H1 (cell line): Measurements from ENCODE around the gene PREX1. TPM values are rescaled to one million over a fixed set of nuclear protein-coding genes. Genes with fewer than 3 reads are reported as not detected.

Source experiments
- CTCF ChIA-PET: fragments of 300-600 bp; sonication (Branson Sonifier 250); formaldehyde crosslinking; loops from one replicate; lab custom pipeline; 2021; ENCODE audit not compliant: partially characterized antibody; lab: Charles Lee
- POLR2A ChIA-PET: fragments of 300-600 bp; sonication (Branson Sonifier 250); formaldehyde crosslinking; loops from one replicate; lab custom pipeline; 2021; ENCODE audit warnings: inconsistent platforms; ENCODE audit not compliant: partially characterized antibody; lab: Charles Lee
- DNase-seq, 2 experiments: peaks; one replicate each; pipeline versions ENCODE4 v3.0.0 to v3.0.0-alpha.2; 2010 to 2022; ENCODE audit warnings: low spot score in 2 of 2, low read depth in 1 of 2, mixed read lengths in 1 of 2
- FAIRE-seq: peaks from 2 replicates; lab custom pipeline; 2011; peaks lifted over from hg19 to GRCh38; lab: Jason Lieb, UNC
- H2AFZ ChIP-seq: 2 replicates; pipeline ENCODE4 v1.8.1; 2012; ENCODE audit warnings: low read length, inconsistent platforms
- H2AK5ac ChIP-seq: 2 replicates; pipeline ENCODE4 v1.6.1; 2013; ENCODE audit warnings: low read depth, low read length
- H2BK120ac ChIP-seq: replicated peaks from 2 replicates; pipeline ENCODE3; 2013; ENCODE audit warnings: low read depth, low read length, inconsistent platforms
- H2BK12ac ChIP-seq: 2 replicates; pipeline ENCODE4 v1.6.1; 2013; ENCODE audit warnings: low read depth, low read length
- H2BK15ac ChIP-seq: 2 replicates; pipeline ENCODE4 v1.6.1; 2013; ENCODE audit warnings: low read length
- H2BK20ac ChIP-seq: 2 replicates; pipeline ENCODE4 v1.6.1; 2013; ENCODE audit warnings: low read length
- H2BK5ac ChIP-seq: 2 replicates; pipeline ENCODE4 v1.6.1; 2013; ENCODE audit warnings: low read depth, low read length
- H3K14ac ChIP-seq: 2 replicates; pipeline ENCODE4 v1.6.1; 2013; ENCODE audit warnings: inconsistent platforms; ENCODE audit not compliant: insufficient read length
- H3K18ac ChIP-seq: 2 replicates; pipeline ENCODE4 v1.6.1; 2013; ENCODE audit warnings: low read length; ENCODE audit errors: extremely low read depth
- H3K23ac ChIP-seq: 2 replicates; pipeline ENCODE4 v1.6.1; 2013; ENCODE audit warnings: inconsistent platforms; ENCODE audit not compliant: insufficient read length
- H3K23me2 ChIP-seq: 2 replicates; pipeline ENCODE4 v1.6.1; 2013; ENCODE audit warnings: low read depth, low read length
- H3K27ac ChIP-seq: 2 replicates; pipeline ENCODE4 v1.6.1; 2011; ENCODE audit warnings: low read depth, low read length, inconsistent platforms
- H3K27me3 ChIP-seq, 4 experiments: replicated peaks in 1 of 4; 1 replicate in 1 of 4; 2 replicates in 3 of 4; pipeline versions ENCODE4 v1.6.1 to v1.8.1; 2011 to 2013; ENCODE audit warnings: low read length in 3 of 4, mild to moderate bottlenecking in 3 of 4, inconsistent platforms in 2 of 4, mixed read lengths in 2 of 4, moderate library complexity in 1 of 4; ENCODE audit not compliant: control insufficient read depth in 3 of 4, insufficient read depth in 3 of 4; ENCODE audit errors: extremely low read depth in 1 of 4
- H3K36me3 ChIP-seq, 4 experiments: 2 replicates each; pipeline versions ENCODE4 v1.6.1 to v1.8.1; 2011 to 2013; ENCODE audit warnings: mild to moderate bottlenecking in 4 of 4, low read length in 3 of 4, moderate library complexity in 2 of 4, control low read depth in 1 of 4, inconsistent platforms in 1 of 4; ENCODE audit not compliant: insufficient read depth in 4 of 4, control insufficient read depth in 2 of 4
- H3K4ac ChIP-seq: replicated peaks from 2 replicates; pipeline ENCODE3; 2013; ENCODE audit warnings: low read length, low read depth, mixed read lengths, inconsistent platforms; ENCODE audit not compliant: insufficient read length
- H3K4me1 ChIP-seq, 4 experiments: replicated peaks in 1 of 4; 1 replicate in 1 of 4; 2 replicates in 3 of 4; pipeline versions ENCODE4 v1.6.1 to v1.8.1; 2011 to 2013; ENCODE audit warnings: low read length in 3 of 4, inconsistent platforms in 2 of 4, mixed read lengths in 1 of 4; ENCODE audit not compliant: insufficient read depth in 4 of 4, control insufficient read depth in 3 of 4
- H3K4me2 ChIP-seq, 2 experiments: 2 replicates each; pipeline versions ENCODE4 v1.6.1 to v1.8.1; 2011 to 2013; ENCODE audit warnings: low read depth in 2 of 2, low read length in 2 of 2, control low read depth in 1 of 2, inconsistent platforms in 1 of 2, mild to moderate bottlenecking in 1 of 2; ENCODE audit not compliant: insufficient read depth in 1 of 2
- H3K4me3 ChIP-seq, 4 experiments: fragments of 200-600, 300-600 bp in 1 of 4; sonication (generic), shearing (Covaris generic), sonication (Bioruptor Twin) in 1 of 4; 2 replicates each; pipeline versions ENCODE4 v1.5.1 to v1.8.1; 2011 to 2016; ENCODE audit warnings: low read length in 4 of 4, low read depth in 3 of 4, control low read depth in 2 of 4, inconsistent platforms in 2 of 4, mild to moderate bottlenecking in 2 of 4, mixed read lengths in 1 of 4, moderate library complexity in 1 of 4; ENCODE audit not compliant: insufficient read depth in 2 of 4; ENCODE audit errors: extremely low read depth in 1 of 4
- H3K56ac ChIP-seq: replicated peaks from 2 replicates; pipeline ENCODE3; 2013; ENCODE audit warnings: low read depth, mild to moderate bottlenecking, mixed read lengths, low read length, inconsistent platforms; ENCODE audit not compliant: insufficient read length
- H3K79me1 ChIP-seq: 2 replicates; pipeline ENCODE4 v1.6.1; 2013; ENCODE audit warnings: low read depth, low read length, control low read depth
- H3K79me2 ChIP-seq, 2 experiments: 2 replicates each; pipeline versions ENCODE4 v1.6.1 to v1.8.1; 2012 to 2013; ENCODE audit warnings: low read length in 2 of 2, mild to moderate bottlenecking in 2 of 2, inconsistent platforms in 1 of 2; ENCODE audit not compliant: insufficient read depth in 2 of 2, control insufficient read depth in 1 of 2
- H3K9ac ChIP-seq, 4 experiments: replicated peaks in 1 of 4; 1 replicate in 1 of 4; 2 replicates in 3 of 4; pipeline versions ENCODE4 v1.6.1 to v1.8.1; 2011 to 2013; ENCODE audit warnings: low read depth in 3 of 4, low read length in 3 of 4, control low read depth in 2 of 4, mild to moderate bottlenecking in 2 of 4, moderate library complexity in 2 of 4, inconsistent platforms in 1 of 4; ENCODE audit errors: extremely low read depth in 1 of 4
- H3K9me3 ChIP-seq, 2 experiments: 2 replicates each; pipeline versions ENCODE4 v1.6.1 to v1.8.1; 2012 to 2013; ENCODE audit warnings: mild to moderate bottlenecking in 2 of 2, moderate library complexity in 2 of 2, control low read depth in 1 of 2, inconsistent platforms in 1 of 2, low read depth in 1 of 2, low read length in 1 of 2, mixed read lengths in 1 of 2; ENCODE audit not compliant: insufficient read depth in 2 of 2
- H4K20me1 ChIP-seq, 2 experiments: replicated peaks in 1 of 2; 2 replicates each; pipeline versions ENCODE3 to v1.8.1; 2011 to 2013; ENCODE audit warnings: inconsistent platforms in 2 of 2, low read length in 2 of 2, mild to moderate bottlenecking in 1 of 2; ENCODE audit not compliant: insufficient read depth in 2 of 2, control insufficient read depth in 1 of 2
- H4K5ac ChIP-seq: 2 replicates; pipeline ENCODE4 v1.6.1; 2013; ENCODE audit warnings: low read length, low read depth, mixed read lengths, inconsistent platforms; ENCODE audit not compliant: insufficient read length
- H4K8ac ChIP-seq: 2 replicates; pipeline ENCODE4 v1.8.0; 2013; ENCODE audit warnings: mild to moderate bottlenecking, moderate library complexity, low read length, inconsistent platforms; ENCODE audit not compliant: insufficient read depth; ENCODE audit errors: extremely low read depth
- H4K91ac ChIP-seq: replicated peaks from 2 replicates; pipeline ENCODE3; 2013; ENCODE audit warnings: low read length, mixed read lengths, inconsistent platforms; ENCODE audit not compliant: insufficient read length
- CBX8 ChIP-seq: fragments of 300-800, 300-1000 bp; sonication (generic); IDR thresholded peaks from 2 replicates; pipeline ENCODE4 v1.7.1; 2016; ENCODE audit warnings: low read depth, low read length, borderline replicate concordance
- KDM1A ChIP-seq: fragments of 200-600, 300-600 bp; sonication (generic); IDR thresholded peaks from 2 replicates; pipeline ENCODE4 v1.7.1; 2016; ENCODE audit warnings: mild to moderate bottlenecking, low read length, borderline replicate concordance
- TEAD4 ChIP-seq: IDR thresholded peaks from 2 replicates; pipeline ENCODE4 v1.6.1; 2012; ENCODE audit warnings: low read depth, low read length, inconsistent platforms, mixed read lengths
- WGBS, 2 experiments: shearing (Covaris generic) in 1 of 2; methylation state at CpG; one replicate each; pipeline versions ENCODE4 v1.1.6 to v1.1.7; 2013 to 2015; ENCODE audit warnings: low lambda C conversion rate in 2 of 2, mixed read lengths in 2 of 2, inconsistent platforms in 1 of 2, low coverage in 1 of 2, missing lambda C conversion rate in 1 of 2; ENCODE audit not compliant: insufficient replicate concordance in 2 of 2, insufficient coverage in 1 of 2, insufficient read length in 1 of 2; ENCODE audit errors: extremely low coverage in 1 of 2, missing lambda C conversion rate in 1 of 2; 5-methylcytosine and 5-hydroxymethylcytosine counted together
- polyA plus RNA-seq, 7 experiments: library from polyadenylated mRNA; depleted of rRNA in 3 of 7; stranded (reverse) in 5 of 7; unstranded in 2 of 7; fragments of >200 nt in 5 of 7; fragments of 200-250 nt in 2 of 7; gene quantifications; 1 replicate in 5 of 7; 2 replicates in 1 of 7; 4 replicates in 1 of 7; pipeline versions ENCODE4 v1.2.1 to v1.2.3, GENCODE V29; 2011 to 2013; ENCODE audit warnings: missing spikeins in 2 of 7, mixed read lengths in 2 of 7
- total RNA-seq: library from RNA; stranded (reverse); fragmentation: NEBNext Ultra II Directional; extraction: Animal tissue kit (Norgen Biotek cat#: 25700); gene quantifications from 2 replicates; pipeline ENCODE4 v1.2.1, GENCODE V29; 2021

The PREX1 gene
- total and polyA plus RNA-seq, 2 of the 8 experiments (the other 6 are each of a cell fraction or from before 2014, with no cell fraction given), result 10.7 to 12.8 TPM

DNA sequence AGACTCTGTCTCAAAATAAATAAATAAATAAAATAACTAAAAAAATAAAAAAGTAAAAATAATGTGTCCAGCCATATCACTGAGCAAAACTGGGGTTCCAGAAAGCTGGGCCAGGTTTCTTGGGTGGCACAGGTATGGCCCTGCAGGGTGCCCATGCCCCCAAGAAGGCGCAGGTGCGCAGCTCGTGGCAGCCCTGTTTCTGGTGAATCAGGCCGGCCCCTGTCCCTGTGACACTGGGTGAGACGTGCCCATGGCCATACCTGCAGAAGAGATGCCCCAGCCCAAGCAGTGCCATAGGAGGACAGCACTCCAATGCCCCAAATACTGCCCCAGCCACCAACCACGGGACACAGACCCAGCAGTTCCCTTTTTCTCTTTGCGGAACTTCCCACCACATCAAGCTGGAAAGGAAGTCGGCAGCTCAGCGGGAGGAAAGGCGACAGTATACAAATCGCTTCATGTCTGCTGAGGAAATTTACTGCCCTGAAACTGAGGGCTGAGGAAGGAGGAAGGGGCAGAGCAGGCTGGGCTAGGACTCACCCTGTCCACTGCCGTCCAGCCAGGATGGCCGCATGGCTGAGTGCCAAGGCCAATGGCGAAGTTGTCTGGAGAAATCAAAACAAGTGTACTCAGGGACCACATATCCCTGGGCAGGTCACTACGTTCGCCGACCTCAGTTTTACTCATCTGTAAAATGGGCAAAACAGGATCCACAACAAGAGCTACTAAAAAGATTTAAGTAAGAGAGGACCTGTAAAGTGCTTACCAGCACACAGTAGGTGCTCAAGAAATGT lies 55.4 kb downstream of the PREX1 start:
- Histone ChIP-seq H2BK5ac (no peak overlapping the region), H2BK120ac (no peak overlapping the region), H3K23ac (no peak overlapping the region), H2AFZ (no peak overlapping the region), H3K79me2 (no peaks in the 10 kb centered on the region), H2BK15ac (no peak overlapping the region; the same call in 1 of the 2 replicates), H3K23me2 (no peaks in the 10 kb centered on the region), H3K4me1 (peaks cover 2 to 7% (median 5%) of the 10 kb centered on the region in 4 experiments; a peak in 6 of 7 replicates), H3K9me3 (peaks cover 6 to 12% of the 10 kb centered on the region in 2 experiments), H3K4ac (no peak overlapping the region), H3K4me3 (no peak overlapping the region), H4K8ac (no peak overlapping the region), H3K4me2 (no peak overlapping the region), H3K18ac (no peak overlapping the region), H3K27ac (no peak overlapping the region), H3K14ac (no peak overlapping the region), H3K9ac (no peak overlapping the region; a peak in 1 of 7 replicates), H2BK20ac (no peak overlapping the region), H3K56ac (no peak overlapping the region), H3K79me1 (peaks cover 2% of the 10 kb centered on the region; the same call in 1 of the 2 replicates), H4K91ac (no peak overlapping the region), H2AK5ac (no peak overlapping the region), H2BK12ac (no peak overlapping the region), H3K27me3 (no peaks in the 10 kb centered on the region; a peak in 2 of 7 replicates), H3K36me3 (no peaks in the 10 kb centered on the region), H4K20me1 (no peaks in the 10 kb centered on the region), H4K5ac (no peak overlapping the region)
- POLR2A ChIA-PET, result no interaction called here
- WGBS, 2 experiments, result 82% methylated on average over 17 of the region's 17 CpGs; no CpG with 5 or more reads in 1 of the 2 experiments
- TF ChIP-seq KDM1A (peak; percentile 72; the same call in 1 of the 2 replicates), TEAD4 (no peak), CBX8 (no peak)
- no peak for DNase-seq
- no peak for FAIRE-seq
- CTCF ChIA-PET, result interaction anchor here (0.7 to 3.2 kb wide), 6 partner anchors 13 to 132 kb away, joined by 3 to 9 read pairs (median 3); no protein-coding TSS in a partner anchor
